PFSK-1 (cell line): ENCODE data around the gene OR2A12.

Experiments used
- POLR2AphosphoS5 ChIP-seq: IDR thresholded peaks from 2 replicates; pipeline ENCODE4 v1.6.1; 2012; ENCODE audit warnings: low read depth, mild to moderate bottlenecking, control low read depth, low read length, moderate library complexity
- SIN3A ChIP-seq: IDR thresholded peaks from 2 replicates; pipeline ENCODE4 v1.6.1; 2012; ENCODE audit warnings: mild to moderate bottlenecking, low read length, moderate library complexity, borderline replicate concordance; ENCODE audit not compliant: insufficient read depth
- TAF1 ChIP-seq: IDR thresholded peaks from 2 replicates; pipeline ENCODE4 v1.6.1; 2012; ENCODE audit warnings: low read length, control low read depth, borderline replicate concordance; ENCODE audit not compliant: insufficient read depth

- TF ChIP-seq SIN3A: no peak
- TF ChIP-seq POLR2AphosphoS5: no peak
- TF ChIP-seq TAF1: no peak
Measured at GRCh38 chr7:144144426-144144825, 58.3 kb downstream of the OR2A12 start.
